HepG2 (cell line): ENCODE measurements around the gene MEMO1.

Experiments used
- BRD4 ChIP-seq: sonication (generic); formaldehyde crosslinking; IDR thresholded peaks from 2 replicates; pipeline ENCODE4 v1.4.0; 2020; ENCODE audit warnings: missing genetic modification reagents
- JUND ChIP-seq: sonication (generic); formaldehyde crosslinking; IDR thresholded peaks from 2 replicates; pipeline ENCODE4 v1.8.0; 2022; ENCODE audit warnings: mild to moderate bottlenecking, missing genetic modification reagents
- POLR2A ChIP-seq, 2 experiments: IDR thresholded peaks; 2 replicates each; pipeline ENCODE4 v1.6.1; 2011; ENCODE audit warnings: low read depth in 2 of 2, low read length in 2 of 2, mild to moderate bottlenecking in 1 of 2, moderate library complexity in 1 of 2; ENCODE audit not compliant: insufficient read depth in 1 of 2
- RBFOX2 ChIP-seq: fragments of 200-400 bp; formaldehyde crosslinking; IDR thresholded peaks from 2 replicates; pipeline ENCODE4 v1.6.1; 2017; ENCODE audit warnings: low read depth, mild to moderate bottlenecking, low read length
- TGIF2 ChIP-seq: IDR thresholded peaks from 2 replicates; pipeline ENCODE4 v1.6.1; 2016; ENCODE audit warnings: control low read depth, missing compliant biosample characterization
- TF ChIP-seq, protein P1 (sequence below), 2 experiments: sonication (generic) in 1 of 2; formaldehyde crosslinking in 1 of 2; IDR thresholded peaks; 2 replicates each; pipeline versions ENCODE4 v1.5.1 to v1.6.1; 2011 to 2020; ENCODE audit warnings: borderline replicate concordance in 1 of 2, low read depth in 1 of 2, low read length in 1 of 2, mild to moderate bottlenecking in 1 of 2, missing genetic modification reagents in 1 of 2, moderate library complexity in 1 of 2
- TF ChIP-seq, protein P2 (sequence below): sonication (generic); formaldehyde crosslinking; IDR thresholded peaks from 2 replicates; pipeline ENCODE4 v1.5.0; 2020; ENCODE audit warnings: mild to moderate bottlenecking, missing genetic modification reagents, moderate library complexity

DNA sequence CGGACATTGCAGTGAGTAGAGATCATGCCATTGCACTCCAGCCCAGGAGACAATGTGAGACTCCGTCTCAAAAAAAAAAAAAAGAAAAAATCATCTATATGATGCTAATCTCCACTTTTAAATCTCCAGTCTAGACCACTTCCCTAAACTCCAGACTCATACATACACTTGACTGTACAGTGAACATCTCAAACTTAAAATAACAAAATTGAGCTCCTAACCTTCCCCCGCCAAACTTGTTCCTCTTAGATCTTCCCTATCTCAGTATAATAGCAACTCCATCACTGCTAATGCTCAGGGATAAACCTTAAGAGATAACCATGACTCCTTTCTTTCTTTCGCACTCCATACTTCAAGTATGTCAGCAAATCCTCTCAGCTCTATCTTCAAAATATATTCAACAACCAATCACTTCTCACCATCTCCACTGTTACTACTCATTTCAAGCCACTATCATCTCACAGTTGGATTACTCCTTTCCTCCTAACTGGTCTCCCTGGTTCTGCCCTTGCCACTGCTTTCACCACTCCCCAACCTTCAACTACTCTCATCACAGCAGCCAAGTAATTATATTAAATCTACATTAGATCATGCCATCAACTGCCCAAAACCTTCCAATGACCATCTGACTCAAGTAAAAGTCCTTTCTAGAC is 12.0 kb downstream of the MEMO1 start:
- TF ChIP-seq POLR2A (IDR thresholded peaks at IDR 0.05; ENCODE audit: insufficient read depth in 1 of 2, low read depth in 2 of 2, low read length in 2 of 2) (no peak), BRD4 (CRISPR knock-in tag) (no peak), RBFOX2 (no peak), JUND (no peak), TGIF2 (CRISPR knock-in tag) (no peak)
- TF ChIP-seq, protein P1, sequence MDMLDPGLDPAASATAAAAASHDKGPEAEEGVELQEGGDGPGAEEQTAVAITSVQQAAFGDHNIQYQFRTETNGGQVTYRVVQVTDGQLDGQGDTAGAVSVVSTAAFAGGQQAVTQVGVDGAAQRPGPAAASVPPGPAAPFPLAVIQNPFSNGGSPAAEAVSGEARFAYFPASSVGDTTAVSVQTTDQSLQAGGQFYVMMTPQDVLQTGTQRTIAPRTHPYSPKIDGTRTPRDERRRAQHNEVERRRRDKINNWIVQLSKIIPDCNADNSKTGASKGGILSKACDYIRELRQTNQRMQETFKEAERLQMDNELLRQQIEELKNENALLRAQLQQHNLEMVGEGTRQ (IDR thresholded peaks at IDR 0.05; ENCODE audit: low read depth, low read length), result no peak
- TF ChIP-seq, protein P1 (CRISPR knock-in tag; IDR thresholded peaks at IDR 0.05; ENCODE audit: borderline replicate concordance), result no peak
- TF ChIP-seq, protein P2, sequence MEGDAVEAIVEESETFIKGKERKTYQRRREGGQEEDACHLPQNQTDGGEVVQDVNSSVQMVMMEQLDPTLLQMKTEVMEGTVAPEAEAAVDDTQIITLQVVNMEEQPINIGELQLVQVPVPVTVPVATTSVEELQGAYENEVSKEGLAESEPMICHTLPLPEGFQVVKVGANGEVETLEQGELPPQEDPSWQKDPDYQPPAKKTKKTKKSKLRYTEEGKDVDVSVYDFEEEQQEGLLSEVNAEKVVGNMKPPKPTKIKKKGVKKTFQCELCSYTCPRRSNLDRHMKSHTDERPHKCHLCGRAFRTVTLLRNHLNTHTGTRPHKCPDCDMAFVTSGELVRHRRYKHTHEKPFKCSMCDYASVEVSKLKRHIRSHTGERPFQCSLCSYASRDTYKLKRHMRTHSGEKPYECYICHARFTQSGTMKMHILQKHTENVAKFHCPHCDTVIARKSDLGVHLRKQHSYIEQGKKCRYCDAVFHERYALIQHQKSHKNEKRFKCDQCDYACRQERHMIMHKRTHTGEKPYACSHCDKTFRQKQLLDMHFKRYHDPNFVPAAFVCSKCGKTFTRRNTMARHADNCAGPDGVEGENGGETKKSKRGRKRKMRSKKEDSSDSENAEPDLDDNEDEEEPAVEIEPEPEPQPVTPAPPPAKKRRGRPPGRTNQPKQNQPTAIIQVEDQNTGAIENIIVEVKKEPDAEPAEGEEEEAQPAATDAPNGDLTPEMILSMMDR, result no peak
